Memory B cell (primary cell): ENCODE results near the gene SYNPO.
A peak's percentile ranks its signal among the peaks of the same experiment; 100 is the strongest.

Source experiments
- ATAC-seq: fragments of 150-1000 bp; cut with Tn5 transposase; 2 replicates; pipeline ENCODE4 v1.10.0; 2021; ENCODE audit warnings: low read depth, mild to moderate bottlenecking, moderate library complexity
- DNase-seq, 2 donors: peaks; one replicate each; pipeline ENCODE4 v3.0.0; 2022; ENCODE audit warnings: low spot score in 2 of 2
- H3K27ac Mint-ChIP-seq: one replicate; pipeline ENCODE4 v1.8.0; 2022; ENCODE audit warnings: mild to moderate bottlenecking, moderate library complexity, mixed read lengths
- H3K27me3 Mint-ChIP-seq: one replicate; pipeline ENCODE4 v1.8.0; 2022; ENCODE audit warnings: mixed read lengths
- H3K36me3 Mint-ChIP-seq: one replicate; pipeline ENCODE4 v1.8.0; 2022; ENCODE audit warnings: mild to moderate bottlenecking, mixed read lengths
- H3K4me1 Mint-ChIP-seq: one replicate; pipeline ENCODE4 v1.8.0; 2022; ENCODE audit warnings: mixed read lengths
- H3K4me3 Mint-ChIP-seq: one replicate; pipeline ENCODE4 v1.8.0; 2022; ENCODE audit warnings: mild to moderate bottlenecking, moderate library complexity, mixed read lengths
- H3K9me3 Mint-ChIP-seq: one replicate; pipeline ENCODE4 v1.8.0; 2022; ENCODE audit warnings: mixed read lengths

Gene SYNPO

DNA sequence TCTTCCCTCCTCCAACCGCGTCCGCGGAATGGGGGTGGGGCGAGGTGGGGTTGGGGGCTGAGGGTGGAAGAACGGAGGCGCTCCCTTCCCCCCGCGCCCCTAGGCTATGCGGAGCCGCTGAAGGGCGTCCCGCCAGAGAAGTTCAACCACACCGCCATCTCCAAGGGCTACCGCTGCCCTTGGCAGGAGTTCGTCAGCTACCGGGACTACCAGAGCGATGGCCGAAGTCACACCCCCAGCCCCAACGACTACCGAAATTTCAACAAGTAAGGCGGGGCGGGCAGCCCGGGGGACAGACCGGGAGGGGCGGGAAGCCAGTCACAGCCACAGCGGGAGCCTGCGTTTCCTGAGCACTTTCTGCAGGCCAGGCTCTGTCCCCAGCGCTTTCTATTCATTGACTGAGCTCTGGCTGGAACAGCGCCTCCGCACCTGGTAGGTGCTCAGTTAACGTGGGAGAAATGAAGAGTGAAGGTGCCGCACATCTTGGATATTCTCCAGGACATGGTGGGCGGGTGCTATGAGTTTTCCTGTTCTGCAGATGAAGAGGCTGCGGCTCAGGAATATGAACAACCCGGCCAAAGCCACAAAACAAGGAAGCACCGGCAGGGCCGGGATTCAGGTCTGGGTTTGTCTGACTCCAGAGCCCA is 31.9 kb downstream of the SYNPO start:
- Mint-ChIP-seq H3K9me3 (no peaks in the 10 kb centered on the region), H3K27ac (no peak overlapping the region), H3K36me3 (no peaks in the 10 kb centered on the region), H3K4me1 (no peaks in the 10 kb centered on the region), H3K27me3 (peaks cover 8% of the 10 kb centered on the region), H3K4me3 (peak overlapping the region; percentile 71)
- ATAC-seq (peak; percentile 51), DNase-seq (no peak)

DNA sequence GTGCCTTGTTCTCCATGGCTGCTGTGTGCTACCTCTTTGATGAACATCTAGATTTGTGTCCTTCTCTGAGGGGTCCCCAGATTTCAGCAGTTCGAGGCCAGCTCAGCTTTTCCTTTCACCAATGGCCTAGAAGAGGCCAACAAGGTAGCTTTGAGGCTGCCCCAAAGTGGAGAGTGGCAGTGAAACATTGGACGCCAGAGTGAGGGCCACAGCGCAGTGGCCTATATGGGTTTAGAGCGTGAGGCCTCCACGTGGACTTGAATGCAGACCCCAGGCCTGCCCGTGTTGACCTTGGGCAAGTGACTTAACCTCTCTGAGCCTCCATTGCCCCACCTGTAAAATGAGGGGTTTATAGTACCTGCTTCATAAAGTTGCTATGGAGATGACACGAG is 32.4 kb downstream of the SYNPO start:
- Mint-ChIP-seq H3K9me3 (no peaks in the 10 kb centered on the region), H3K4me3 (no peak overlapping the region), H3K4me1 (no peaks in the 10 kb centered on the region), H3K27me3 (peaks cover 8% of the 10 kb centered on the region), H3K36me3 (no peaks in the 10 kb centered on the region), H3K27ac (no peak overlapping the region)
- ATAC-seq (no peak), DNase-seq (no peak)

DNA sequence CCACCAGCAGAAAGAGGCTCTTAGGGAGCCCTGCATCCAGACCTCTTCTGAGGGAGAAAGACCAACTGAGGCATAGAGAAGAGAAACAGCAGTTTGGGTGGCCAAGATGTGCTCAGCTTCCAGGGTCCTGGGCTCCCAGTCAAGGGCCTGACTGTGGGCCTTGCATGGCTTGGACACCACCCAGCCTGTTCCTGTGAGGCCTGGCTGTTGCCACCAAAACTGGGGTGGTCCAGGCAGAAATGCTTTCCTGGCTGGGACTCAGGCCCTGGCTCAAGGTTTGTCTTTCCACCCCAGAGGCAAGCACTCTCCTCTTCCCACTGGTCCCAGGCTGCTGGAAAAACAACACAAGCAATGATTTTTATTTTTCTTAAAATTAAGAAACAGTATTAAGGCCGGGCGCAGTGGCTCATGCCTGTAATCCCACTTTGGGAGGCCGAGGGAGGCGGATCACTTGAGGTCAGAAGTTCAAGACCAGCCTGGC is 33.9 kb downstream of the SYNPO start:
- DNase-seq (no peak), ATAC-seq (no peak)
- H3K36me3 Mint-ChIP-seq = no peaks in the 10 kb centered on the region
- no peak overlapping the region for H3K4me3 Mint-ChIP-seq
- no peaks in the 10 kb centered on the region for H3K9me3 Mint-ChIP-seq
- H3K27me3 Mint-ChIP-seq = peaks cover 8% of the 10 kb centered on the region
- no peak overlapping the region for H3K27ac Mint-ChIP-seq
- no peaks in the 10 kb centered on the region for H3K4me1 Mint-ChIP-seq

DNA sequence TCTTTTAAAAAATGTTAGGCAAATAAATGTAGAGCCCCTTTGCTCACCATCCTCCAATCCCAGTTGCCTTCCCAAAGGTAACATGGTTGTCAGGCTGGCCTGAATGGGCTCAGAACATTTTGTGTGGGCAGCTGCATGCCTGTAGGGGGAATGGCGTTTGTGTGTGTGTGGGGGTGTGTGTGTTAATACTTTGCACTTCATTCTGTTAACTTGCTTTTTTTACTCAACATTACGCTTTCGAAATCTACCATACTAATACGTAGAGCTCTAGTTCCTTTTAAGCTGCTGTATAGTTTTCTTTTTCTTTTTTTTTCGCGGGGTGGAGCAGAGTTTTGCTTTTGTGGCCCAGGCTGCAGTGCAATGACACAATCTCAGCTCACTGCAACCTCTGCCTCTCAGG is 34.6 kb downstream of the SYNPO start:
- Mint-ChIP-seq H3K36me3 (no peaks in the 10 kb centered on the region), H3K27me3 (peaks cover 5% of the 10 kb centered on the region), H3K9me3 (no peaks in the 10 kb centered on the region), H3K27ac (no peak overlapping the region), H3K4me1 (no peaks in the 10 kb centered on the region), H3K4me3 (no peak overlapping the region)
- ATAC-seq (no peak), DNase-seq (no peak)

DNA sequence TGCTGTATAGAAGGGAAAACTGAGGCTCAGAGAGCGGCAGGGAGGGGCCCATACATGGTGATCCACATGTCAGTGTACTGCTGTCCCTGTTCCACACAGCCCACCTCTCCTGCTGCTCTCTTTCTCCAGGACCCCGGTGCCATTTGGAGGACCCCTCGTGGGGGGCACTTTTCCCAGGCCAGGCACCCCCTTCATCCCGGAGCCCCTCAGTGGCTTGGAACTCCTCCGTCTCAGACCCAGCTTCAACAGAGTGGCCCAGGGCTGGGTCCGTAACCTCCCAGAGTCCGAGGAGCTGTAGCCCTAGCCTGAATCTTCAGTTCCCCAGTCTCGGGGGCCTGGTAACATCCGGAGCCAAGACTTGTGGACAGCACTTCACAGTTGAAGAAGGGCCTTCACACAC is 36.1 kb downstream of the SYNPO start:
- no peak for ATAC-seq
- H3K4me3 Mint-ChIP-seq = no peak overlapping the region
- peaks cover 5% of the 10 kb centered on the region for H3K36me3 Mint-ChIP-seq
- no peak overlapping the region for H3K27ac Mint-ChIP-seq
- H3K9me3 Mint-ChIP-seq = no peaks in the 10 kb centered on the region
- no peaks in the 10 kb centered on the region for H3K4me1 Mint-ChIP-seq
- H3K27me3 Mint-ChIP-seq = peaks cover 2% of the 10 kb centered on the region
- DNase-seq = no peak

DNA sequence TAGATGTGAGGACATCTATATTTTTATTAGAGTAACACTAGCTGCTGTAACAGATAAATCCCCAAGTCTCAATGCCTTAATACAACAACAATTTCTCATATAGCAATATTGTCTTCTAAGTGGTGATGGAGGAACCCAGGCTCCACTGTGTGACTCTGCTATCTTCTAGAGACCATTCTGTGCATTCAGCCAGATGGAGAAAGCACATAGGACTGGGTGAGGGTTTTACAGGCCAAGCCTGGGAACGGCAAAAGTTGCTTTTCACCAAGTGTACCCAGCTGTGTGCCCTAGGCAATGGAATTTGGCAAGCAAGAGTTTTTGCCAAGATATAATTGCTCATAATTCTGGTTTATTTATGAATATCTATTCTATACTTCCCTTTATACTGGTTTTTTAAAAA is 48.7 kb downstream of the SYNPO start:
- H3K4me1 Mint-ChIP-seq = no peaks in the 10 kb centered on the region
- no peak for DNase-seq
- no peak overlapping the region for H3K4me3 Mint-ChIP-seq
- H3K9me3 Mint-ChIP-seq = no peaks in the 10 kb centered on the region
- H3K27ac Mint-ChIP-seq = no peak overlapping the region
- ATAC-seq = no peak
- H3K27me3 Mint-ChIP-seq = no peaks in the 10 kb centered on the region
- peaks cover 27% of the 10 kb centered on the region for H3K36me3 Mint-ChIP-seq

DNA sequence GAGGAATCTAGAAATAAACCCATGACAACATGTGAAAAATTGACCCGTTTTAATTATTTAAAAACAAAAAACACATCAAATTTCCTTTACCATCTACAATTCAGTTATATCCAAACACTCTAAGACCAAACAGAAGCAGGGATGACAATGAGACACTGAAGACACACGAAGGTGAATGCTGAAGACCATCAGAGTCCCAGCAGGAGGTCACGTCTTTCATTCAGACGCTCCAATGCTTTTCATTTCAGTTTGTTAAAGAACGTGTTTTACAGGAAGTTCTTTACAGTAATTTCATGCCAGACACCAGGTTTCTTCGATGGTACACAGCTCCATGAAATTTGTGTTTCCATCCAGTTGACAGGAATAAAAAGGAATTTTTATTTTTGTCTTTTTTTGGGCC is 50.3 kb downstream of the SYNPO start:
- Mint-ChIP-seq H3K9me3 (no peaks in the 10 kb centered on the region), H3K4me1 (no peaks in the 10 kb centered on the region), H3K36me3 (peaks cover 32% of the 10 kb centered on the region), H3K27me3 (no peaks in the 10 kb centered on the region), H3K4me3 (no peak overlapping the region), H3K27ac (no peak overlapping the region)
- DNase-seq (no peak), ATAC-seq (no peak)

DNA sequence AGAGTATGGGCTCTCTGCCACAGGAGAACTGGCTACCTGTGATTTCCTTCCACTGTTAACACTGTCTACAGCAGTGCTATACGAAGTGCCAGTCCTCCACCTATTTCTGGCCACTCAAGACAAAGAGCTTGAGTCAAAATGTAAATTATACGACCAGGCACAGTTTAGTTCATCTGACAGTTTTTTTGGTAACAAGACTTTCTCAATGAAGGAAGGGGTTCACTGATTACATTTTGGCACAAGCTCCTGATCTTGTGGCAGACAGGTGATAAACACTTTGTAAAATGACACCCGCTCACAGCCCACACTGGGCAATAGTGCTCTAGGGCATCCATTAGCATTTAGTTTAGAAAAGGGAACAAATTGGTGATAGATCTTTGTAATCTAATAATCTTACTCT is 51.8 kb downstream of the SYNPO start:
- no peaks in the 10 kb centered on the region for H3K4me1 Mint-ChIP-seq
- peaks cover 34% of the 10 kb centered on the region for H3K36me3 Mint-ChIP-seq
- H3K4me3 Mint-ChIP-seq = no peak overlapping the region
- no peak overlapping the region for H3K27ac Mint-ChIP-seq
- ATAC-seq = no peak
- no peaks in the 10 kb centered on the region for H3K9me3 Mint-ChIP-seq
- DNase-seq = no peak
- H3K27me3 Mint-ChIP-seq = no peaks in the 10 kb centered on the region

DNA sequence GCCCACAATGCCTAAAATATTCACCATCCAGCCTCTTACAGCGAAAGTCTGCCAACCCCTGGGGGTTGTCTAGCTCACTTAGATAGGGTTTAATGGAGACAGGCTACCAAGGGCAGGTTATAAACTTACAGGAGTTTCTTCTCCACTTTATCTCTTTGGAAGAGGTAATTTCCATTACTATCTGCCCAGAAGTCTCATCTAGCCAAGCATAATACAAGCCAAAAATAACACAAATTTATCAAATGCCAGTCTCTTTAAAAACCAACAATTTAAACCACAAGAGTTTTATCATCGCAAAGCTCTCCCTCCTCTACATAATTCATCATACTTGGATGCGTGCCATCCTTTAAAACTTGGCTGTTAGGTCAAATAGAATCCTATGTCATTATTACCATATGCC is 54.2 kb downstream of the SYNPO start:
- no peaks in the 10 kb centered on the region for H3K9me3 Mint-ChIP-seq
- H3K4me3 Mint-ChIP-seq = no peak overlapping the region
- peaks cover 3% of the 10 kb centered on the region for H3K4me1 Mint-ChIP-seq
- DNase-seq (no peak), ATAC-seq (no peak)
- H3K36me3 Mint-ChIP-seq = peaks cover 29% of the 10 kb centered on the region
- H3K27ac Mint-ChIP-seq = peak overlapping the region; percentile 20
- no peaks in the 10 kb centered on the region for H3K27me3 Mint-ChIP-seq

DNA sequence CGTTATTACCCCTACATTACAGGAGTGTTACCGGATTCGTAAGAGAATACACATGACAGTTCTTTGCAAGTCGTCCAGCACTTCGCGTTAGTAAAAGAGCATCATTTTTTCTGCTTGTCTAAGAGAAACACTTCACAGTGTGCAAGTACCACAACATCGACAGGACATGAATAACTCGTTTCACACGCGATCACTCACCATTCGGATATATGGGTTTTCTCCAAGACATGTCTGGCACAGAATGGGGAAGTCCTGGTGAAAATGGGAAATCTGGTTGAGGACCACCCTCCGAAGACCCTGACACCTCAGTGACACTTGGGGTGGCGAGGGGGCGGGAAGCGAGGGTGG is 59.8 kb downstream of the SYNPO start:
- Mint-ChIP-seq H3K36me3 (peaks cover 8% of the 10 kb centered on the region), H3K4me1 (peaks cover 3% of the 10 kb centered on the region), H3K27me3 (no peaks in the 10 kb centered on the region), H3K27ac (no peak overlapping the region), H3K9me3 (no peaks in the 10 kb centered on the region), H3K4me3 (no peak overlapping the region)
- DNase-seq (no peak), ATAC-seq (no peak)

DNA sequence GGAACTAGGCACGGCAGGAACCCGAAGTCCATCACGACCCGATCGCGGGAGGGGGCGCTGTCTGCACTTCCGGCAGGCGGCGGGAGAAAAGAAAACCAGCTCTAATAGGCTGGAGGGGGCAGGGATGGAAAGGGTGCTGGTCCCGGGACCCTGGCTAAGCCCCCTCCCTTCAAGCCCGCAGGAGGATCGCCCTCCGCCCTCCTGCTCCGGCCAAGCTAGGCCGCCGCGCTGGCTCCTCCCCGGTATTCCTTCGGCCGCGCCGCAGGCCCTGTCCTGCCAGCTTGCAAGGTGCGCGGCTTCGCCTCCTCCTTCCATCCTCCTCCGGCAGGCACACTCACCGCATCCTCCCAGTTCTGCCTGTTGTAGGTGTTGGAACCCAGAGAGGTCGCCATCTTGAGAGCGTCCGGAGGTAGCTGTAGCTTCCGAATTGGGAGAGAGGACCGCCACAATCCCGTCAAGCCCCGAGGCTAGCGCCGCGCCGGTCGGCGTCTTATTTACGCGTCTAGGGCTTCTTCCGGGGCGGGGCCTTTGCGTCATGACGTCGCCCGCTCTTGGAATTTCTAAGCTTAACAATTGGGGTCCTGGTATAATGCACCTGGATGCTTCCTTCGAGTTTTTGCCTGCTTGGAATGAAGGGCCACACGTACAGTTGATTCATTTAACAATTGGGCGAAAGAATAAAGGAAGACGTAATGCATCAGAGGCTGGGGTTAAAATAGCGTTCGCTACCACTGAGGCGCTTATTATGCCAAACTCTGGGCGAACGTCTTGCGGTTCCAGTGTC is 60.3 kb downstream of the SYNPO start, which contains the start of gene RBM22:
RBM22 (minus strand) TSS at position 469 of the 784 bp plus-strand sequence; CDS start at position 392, 77 bp downstream.
- no peak within 1 kb of the TSS for H3K27ac Mint-ChIP-seq
- H3K9me3 Mint-ChIP-seq = no peaks in the 10 kb centered on the region
- DNase-seq (peak; percentile 81 to 82), ATAC-seq (peak; percentile 96)
- H3K4me3 Mint-ChIP-seq = no peak within 1 kb of the TSS
- peaks cover 3% of the 10 kb centered on the region for H3K4me1 Mint-ChIP-seq
- H3K36me3 Mint-ChIP-seq = peaks cover 5% of the 10 kb centered on the region
- H3K27me3 Mint-ChIP-seq = no peaks in the 10 kb centered on the region

DNA sequence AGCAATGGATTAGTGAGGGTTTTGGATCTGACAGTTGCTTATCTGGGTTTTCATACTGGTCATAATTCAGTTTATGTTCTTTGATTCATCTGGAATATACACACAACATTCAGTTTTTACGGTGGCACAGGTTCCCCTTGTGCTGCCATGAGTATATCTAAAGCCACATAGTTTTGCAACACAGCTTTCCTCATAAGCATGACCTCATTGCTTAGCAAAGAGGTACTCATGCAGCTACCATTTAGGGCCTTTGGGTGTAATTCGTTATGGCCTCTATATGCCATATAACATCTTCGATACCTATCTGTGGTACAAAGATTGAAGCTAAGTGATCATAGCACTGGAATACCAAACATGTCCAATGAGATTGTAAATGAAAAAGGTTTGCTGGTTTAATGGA is 63.3 kb downstream of the SYNPO start:
- Mint-ChIP-seq H3K36me3 (peaks cover 11% of the 10 kb centered on the region), H3K27ac (no peak overlapping the region), H3K27me3 (no peaks in the 10 kb centered on the region), H3K4me3 (no peak overlapping the region), H3K9me3 (no peaks in the 10 kb centered on the region), H3K4me1 (peaks cover 3% of the 10 kb centered on the region)
- ATAC-seq = no peak
- no peak for DNase-seq

DNA sequence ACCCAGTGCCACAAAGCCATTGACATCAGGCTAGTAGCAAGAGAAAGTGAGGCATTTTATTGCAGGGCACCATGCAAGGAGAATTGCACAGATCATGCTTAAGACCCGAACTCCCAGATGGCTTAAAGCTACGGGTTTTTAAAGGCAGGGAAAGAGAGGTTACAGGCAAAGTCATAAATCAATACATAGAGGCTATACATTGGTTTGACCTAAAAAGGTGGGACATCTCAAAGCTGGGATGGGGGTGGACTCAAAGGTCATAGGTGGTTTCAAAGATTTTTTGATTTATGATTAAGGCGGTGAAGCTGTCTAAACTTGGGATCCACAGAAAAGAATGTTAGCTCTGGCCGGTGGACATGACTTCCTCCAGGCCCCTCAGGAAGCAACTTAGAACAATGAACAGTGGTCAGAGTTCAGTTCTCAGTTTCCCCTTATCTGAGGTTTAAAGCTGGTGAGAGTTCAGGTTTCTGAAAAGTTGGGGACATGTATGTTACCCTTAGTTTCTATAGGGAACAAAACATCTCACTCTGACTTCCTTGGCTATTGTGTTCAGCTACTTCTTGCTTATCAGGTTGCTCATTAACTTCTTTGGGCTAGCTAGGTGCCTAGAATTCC is 66.4 kb downstream of the SYNPO start:
- Mint-ChIP-seq H3K9me3 (no peaks in the 10 kb centered on the region), H3K27me3 (no peaks in the 10 kb centered on the region), H3K36me3 (peaks cover 21% of the 10 kb centered on the region), H3K4me1 (no peaks in the 10 kb centered on the region), H3K4me3 (no peak overlapping the region), H3K27ac (no peak overlapping the region)
- DNase-seq (no peak), ATAC-seq (no peak)
